Measurements from ENCODE around the gene KANK2.
"Not testable (repeated sequence)": the region's sequence is repeated elsewhere in the genome, so short reads cannot be mapped to it uniquely, and the experiment has no call there.

The KANK2 gene

GRCh38 chr19:11140896-11141295 is 56.4 kb downstream of the KANK2 start:
- Histone ChIP-seq H3K27ac (ENCODE audit: poor library complexity, severe bottlenecking) (peak overlapping the region; percentile 97), H3K36me3 (ENCODE audit: low read depth) (peaks cover 12% of the 10 kb centered on the region), H3K9me3 (ENCODE audit: severe bottlenecking) (no peaks in the 10 kb centered on the region), H3K4me3 (ENCODE audit: severe bottlenecking) (no peak overlapping the region), H3K27me3 (ENCODE audit: insufficient read depth, poor library complexity, severe bottlenecking) (no peaks in the 10 kb centered on the region), H3K4me1 (ENCODE audit: insufficient read depth, poor library complexity, severe bottlenecking) (peaks cover 34% of the 10 kb centered on the region)
- TF ChIP-seq CTCF (IDR thresholded peaks at IDR 0.05; ENCODE audit: poor library complexity, severe bottlenecking), result no peak
- ATAC-seq (ENCODE audit: low read depth) (no peak), DNase-seq (ENCODE audit: low spot score) (no peak)

DNA sequence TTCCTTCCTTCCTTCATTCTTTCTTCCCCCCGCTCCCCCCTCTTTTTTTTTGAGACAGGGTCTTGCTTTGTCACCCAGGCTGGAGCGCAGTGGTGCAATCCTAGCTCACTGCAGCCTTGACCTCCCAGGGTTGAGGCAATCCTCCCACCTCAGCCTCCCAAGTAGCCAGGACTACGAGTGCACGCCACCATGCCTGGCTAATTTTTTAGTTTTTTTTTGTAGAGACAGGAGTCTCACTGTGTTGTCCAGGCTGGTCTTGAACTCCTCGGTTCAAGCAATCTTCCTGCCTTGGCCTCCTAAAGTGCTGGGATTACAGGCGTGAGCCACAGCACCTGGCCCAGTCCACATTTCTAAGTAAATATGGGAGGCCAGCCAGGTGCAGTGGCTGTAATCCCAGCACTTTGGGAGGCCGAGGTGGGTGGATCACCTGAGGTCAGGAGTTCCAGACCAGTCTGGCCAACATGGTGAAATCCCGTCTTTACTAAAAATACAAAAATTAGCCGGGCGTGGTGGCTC is 57.3 kb downstream of the KANK2 start:
- not testable (repeated sequence) for H3K4me3 ChIP-seq (ENCODE audit: severe bottlenecking); H3K36me3 ChIP-seq (ENCODE audit: low read depth); ATAC-seq (ENCODE audit: low read depth); H3K27me3 ChIP-seq (ENCODE audit: insufficient read depth, poor library complexity, severe bottlenecking); DNase-seq (ENCODE audit: low spot score); H3K9me3 ChIP-seq (ENCODE audit: severe bottlenecking)
- H3K4me1 ChIP-seq (ENCODE audit: insufficient read depth, poor library complexity, severe bottlenecking), result peaks cover 34% of the 10 kb centered on the region
- peak overlapping the region; percentile 97 for H3K27ac ChIP-seq (ENCODE audit: poor library complexity, severe bottlenecking)

DNA sequence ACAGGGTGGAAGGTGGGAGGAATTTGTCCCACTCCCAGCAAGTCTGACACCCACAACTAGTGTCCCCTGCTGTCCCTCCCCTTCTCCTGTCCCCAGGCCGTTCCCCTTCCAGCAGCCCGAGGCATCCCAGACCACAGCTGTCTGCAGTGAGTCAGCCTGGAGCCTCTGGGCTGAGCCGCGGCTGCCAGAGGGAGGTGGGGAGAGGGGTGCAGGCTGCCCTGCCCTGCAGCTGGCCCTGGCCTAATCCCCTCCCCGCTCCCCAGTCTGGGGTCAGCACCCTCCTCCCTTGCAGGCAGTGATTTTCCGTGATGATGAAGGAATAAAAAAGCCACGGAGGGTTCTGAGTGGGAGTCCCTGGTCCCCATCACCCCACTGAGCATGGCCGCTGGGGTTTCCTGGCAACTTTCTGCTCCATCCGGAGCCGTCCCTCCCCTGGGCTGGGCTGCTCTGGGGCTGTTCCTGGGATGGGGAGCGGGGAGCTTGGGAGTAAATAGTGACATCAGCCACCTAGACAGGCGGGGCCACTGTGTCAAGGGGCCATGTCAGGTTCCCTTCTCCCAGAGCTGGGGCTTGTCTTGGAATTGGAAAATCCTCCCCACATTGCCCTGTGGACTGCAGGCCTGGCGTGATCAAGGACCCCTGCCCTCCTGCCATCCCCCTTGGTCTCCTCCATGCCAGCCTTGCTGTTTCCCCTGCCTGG is 58.6 kb downstream of the KANK2 start:
- H3K36me3 ChIP-seq (ENCODE audit: low read depth), result no peaks in the 10 kb centered on the region
- TF ChIP-seq CTCF (IDR thresholded peaks at IDR 0.05; ENCODE audit: poor library complexity, severe bottlenecking), result no peak
- H3K4me3 ChIP-seq (ENCODE audit: severe bottlenecking), result no peak overlapping the region
- H3K4me1 ChIP-seq (ENCODE audit: insufficient read depth, poor library complexity, severe bottlenecking), result peaks cover 34% of the 10 kb centered on the region
- H3K27me3 ChIP-seq (ENCODE audit: insufficient read depth, poor library complexity, severe bottlenecking), result no peaks in the 10 kb centered on the region
- peak overlapping the region; percentile 97 for H3K27ac ChIP-seq (ENCODE audit: poor library complexity, severe bottlenecking)
- no peaks in the 10 kb centered on the region for H3K9me3 ChIP-seq (ENCODE audit: severe bottlenecking)
- ATAC-seq (ENCODE audit: low read depth) (peak; percentile 61), DNase-seq (ENCODE audit: low spot score) (peak; percentile 86)

- TF ChIP-seq CTCF (IDR thresholded peaks at IDR 0.05; ENCODE audit: poor library complexity, severe bottlenecking), result peak; percentile 87
- ATAC-seq (ENCODE audit: low read depth), result peak; percentile 20
- peak; percentile 87 for DNase-seq (ENCODE audit: low spot score)
- Histone ChIP-seq H3K27me3 (ENCODE audit: insufficient read depth, poor library complexity, severe bottlenecking) (no peaks in the 10 kb centered on the region), H3K9me3 (ENCODE audit: severe bottlenecking) (no peaks in the 10 kb centered on the region), H3K4me3 (ENCODE audit: severe bottlenecking) (no peak overlapping the region), H3K27ac (ENCODE audit: poor library complexity, severe bottlenecking) (peak overlapping the region; percentile 97), H3K4me1 (ENCODE audit: insufficient read depth, poor library complexity, severe bottlenecking) (peaks cover 25% of the 10 kb centered on the region), H3K36me3 (ENCODE audit: low read depth) (peaks cover 7% of the 10 kb centered on the region)
These were observed 59.6 kb downstream of the KANK2 start for GRCh38 chr19:11137542-11138384.

GRCh38 chr19:11136400-11137101 is 60.8 kb downstream of the KANK2 start:
- H3K36me3 ChIP-seq (ENCODE audit: low read depth), result peaks cover 18% of the 10 kb centered on the region
- ATAC-seq (ENCODE audit: low read depth), result peak; percentile 2; the same call in 1 of the 3 replicates
- TF ChIP-seq CTCF (IDR thresholded peaks at IDR 0.05; ENCODE audit: poor library complexity, severe bottlenecking), result no peak
- no peak for DNase-seq (ENCODE audit: low spot score)
- H3K9me3 ChIP-seq (ENCODE audit: severe bottlenecking), result no peaks in the 10 kb centered on the region
- H3K4me1 ChIP-seq (ENCODE audit: insufficient read depth, poor library complexity, severe bottlenecking), result peaks cover 16% of the 10 kb centered on the region
- H3K4me3 ChIP-seq (ENCODE audit: severe bottlenecking), result no peak overlapping the region
- no peaks in the 10 kb centered on the region for H3K27me3 ChIP-seq (ENCODE audit: insufficient read depth, poor library complexity, severe bottlenecking)
- peak overlapping the region; percentile 97 for H3K27ac ChIP-seq (ENCODE audit: poor library complexity, severe bottlenecking)
